ENCODE measurements around the gene HTRA3. TPM values are rescaled to one million over a fixed set of nuclear protein-coding genes. Genes with fewer than 3 reads are reported as not detected.

Gene HTRA3
- total and polyA plus RNA-seq, 7 experiments from 2014 or later, result not detected

- Histone ChIP-seq H3K9me3 (ENCODE audit: control insufficient read depth in 2 of 3, low read length in 3 of 3) (no peaks in the 10 kb centered on the region), H3K36me3 (ENCODE audit: control insufficient read depth in 2 of 3, insufficient read depth in 3 of 3, low read length in 3 of 3) (no peaks in the 10 kb centered on the region), H3K4me3 (ENCODE audit: low read length) (no peak overlapping the region), H3K4me1 (ENCODE audit: control insufficient read depth in 2 of 2, insufficient read depth in 2 of 2, low read length in 2 of 2) (no peaks in the 10 kb centered on the region), H3K27ac (ENCODE audit: low read depth, low read length) (no peak overlapping the region), H3K27me3 (ENCODE audit: control insufficient read depth in 2 of 2, insufficient read depth in 2 of 2, low read length in 2 of 2) (no peaks in the 10 kb centered on the region)
- CTCF ChIA-PET, result no interaction called here
- ATAC-seq (no peak), DNase-seq (peak in 1 of 9 donors; percentile 9)
- H3K36me3 Mint-ChIP-seq, result peaks cover 0 to 4% (median 0%) of the 10 kb centered on the region in 5 donors
- H3K9me3 Mint-ChIP-seq, result peaks cover 0 to 26% (median 11%) of the 10 kb centered on the region in 11 donors
- no peak overlapping the region for H3K4me3 Mint-ChIP-seq
- no peaks in the 10 kb centered on the region for H3K4me1 Mint-ChIP-seq
- POLR2A ChIA-PET, result no interaction called here
- H3K27me3 Mint-ChIP-seq, result peaks cover 2 to 22% (median 8%) of the 10 kb centered on the region in 5 donors
- no peak overlapping the region for H3K27ac Mint-ChIP-seq
- intact Hi-C loops (cut with micrococcal nuclease), result no loop called here
Observed at GRCh38 chr4:8315435-8316250, 46.1 kb downstream of the HTRA3 start.

GRCh38 chr4:8316251-8316771 is 46.8 kb downstream of the HTRA3 start:
- Mint-ChIP-seq H3K27me3 (peaks cover 2 to 15% (median 8%) of the 10 kb centered on the region in 5 donors), H3K27ac (no peak overlapping the region), H3K36me3 (peaks cover 0 to 4% (median 0%) of the 10 kb centered on the region in 5 donors), H3K4me1 (no peaks in the 10 kb centered on the region), H3K4me3 (no peak overlapping the region), H3K9me3 (peaks cover 0 to 26% (median 11%) of the 10 kb centered on the region in 11 donors)
- DNase-seq (peak in 1 of 9 donors; percentile 13), ATAC-seq (no peak)
- no peak overlapping the region for H3K4me3 ChIP-seq (ENCODE audit: low read length)
- H3K36me3 ChIP-seq (ENCODE audit: control insufficient read depth in 2 of 3, insufficient read depth in 3 of 3, low read length in 3 of 3), result no peaks in the 10 kb centered on the region
- no peaks in the 10 kb centered on the region for H3K9me3 ChIP-seq (ENCODE audit: control insufficient read depth in 2 of 3, low read length in 3 of 3)
- no peak overlapping the region for H3K27ac ChIP-seq (ENCODE audit: low read depth, low read length)
- intact Hi-C loops (cut with micrococcal nuclease), result no loop called here
- ChIA-PET POLR2A (no interaction called here), CTCF (no interaction called here)
- H3K4me1 ChIP-seq (ENCODE audit: control insufficient read depth in 2 of 2, insufficient read depth in 2 of 2, low read length in 2 of 2), result no peaks in the 10 kb centered on the region
- H3K27me3 ChIP-seq (ENCODE audit: control insufficient read depth in 2 of 2, insufficient read depth in 2 of 2, low read length in 2 of 2), result no peaks in the 10 kb centered on the region

GRCh38 chr4:8316911-8317351 is 47.4 kb downstream of the HTRA3 start:
- peaks cover 0 to 4% (median 0%) of the 10 kb centered on the region in 5 donors for H3K36me3 Mint-ChIP-seq
- peak in 1 of 9 donors; percentile 12 for DNase-seq
- no peaks in the 10 kb centered on the region for H3K4me1 Mint-ChIP-seq

GRCh38 chr4:8317474-8317873 is 47.9 kb downstream of the HTRA3 start:
- Mint-ChIP-seq H3K27me3 (peaks cover 2 to 11% (median 4%) of the 10 kb centered on the region in 5 donors), H3K27ac (no peak overlapping the region), H3K4me1 (no peaks in the 10 kb centered on the region), H3K4me3 (no peak overlapping the region), H3K36me3 (peaks cover 0 to 4% (median 0%) of the 10 kb centered on the region in 5 donors), H3K9me3 (peaks cover 0 to 19% (median 6%) of the 10 kb centered on the region in 11 donors)
- ChIA-PET POLR2A (no interaction called here), CTCF (no interaction called here)
- H3K9me3 ChIP-seq (ENCODE audit: control insufficient read depth in 2 of 3, low read length in 3 of 3), result no peaks in the 10 kb centered on the region
- intact Hi-C loops (cut with micrococcal nuclease), result no loop called here
- H3K27me3 ChIP-seq (ENCODE audit: control insufficient read depth in 2 of 2, insufficient read depth in 2 of 2, low read length in 2 of 2), result no peaks in the 10 kb centered on the region
- no peak for ATAC-seq
- H3K27ac ChIP-seq (ENCODE audit: low read depth, low read length), result no peak overlapping the region
- H3K36me3 ChIP-seq (ENCODE audit: control insufficient read depth in 2 of 3, insufficient read depth in 3 of 3, low read length in 3 of 3), result no peaks in the 10 kb centered on the region
- no peak overlapping the region for H3K4me3 ChIP-seq (ENCODE audit: low read length)
- H3K4me1 ChIP-seq (ENCODE audit: control insufficient read depth in 2 of 2, insufficient read depth in 2 of 2, low read length in 2 of 2), result no peaks in the 10 kb centered on the region
- no peak for DNase-seq

More at GRCh38 chr4:8316911-8317351, 47.4 kb downstream of the HTRA3 start:
- Mint-ChIP-seq H3K27ac (no peak overlapping the region), H3K4me3 (no peak overlapping the region), H3K9me3 (peaks cover 0 to 24% (median 11%) of the 10 kb centered on the region in 11 donors), H3K27me3 (peaks cover 2 to 11% (median 8%) of the 10 kb centered on the region in 5 donors)
- intact Hi-C loops (cut with micrococcal nuclease), result no loop called here
- Histone ChIP-seq H3K27me3 (ENCODE audit: control insufficient read depth in 2 of 2, insufficient read depth in 2 of 2, low read length in 2 of 2) (no peaks in the 10 kb centered on the region), H3K36me3 (ENCODE audit: control insufficient read depth in 2 of 3, insufficient read depth in 3 of 3, low read length in 3 of 3) (no peaks in the 10 kb centered on the region), H3K4me3 (ENCODE audit: low read length) (no peak overlapping the region), H3K27ac (ENCODE audit: low read depth, low read length) (no peak overlapping the region), H3K9me3 (ENCODE audit: control insufficient read depth in 2 of 3, low read length in 3 of 3) (no peaks in the 10 kb centered on the region), H3K4me1 (ENCODE audit: control insufficient read depth in 2 of 2, insufficient read depth in 2 of 2, low read length in 2 of 2) (no peaks in the 10 kb centered on the region)
- CTCF ChIA-PET, result no interaction called here
- ATAC-seq, result no peak
- POLR2A ChIA-PET, result no interaction called here

- no peaks in the 10 kb centered on the region for H3K9me3 ChIP-seq (ENCODE audit: control insufficient read depth in 2 of 3, low read length in 3 of 3)
- H3K4me3 Mint-ChIP-seq, result no peak overlapping the region
- H3K4me1 Mint-ChIP-seq, result no peaks in the 10 kb centered on the region
- H3K4me3 ChIP-seq (ENCODE audit: low read length), result no peak overlapping the region
- H3K36me3 Mint-ChIP-seq, result peaks cover 0 to 4% (median 0%) of the 10 kb centered on the region in 5 donors
- DNase-seq (peak in 1 of 9 donors; percentile 6), ATAC-seq (no peak)
- ChIA-PET POLR2A (no interaction called here), CTCF (no interaction called here)
- H3K27me3 ChIP-seq (ENCODE audit: control insufficient read depth in 2 of 2, insufficient read depth in 2 of 2, low read length in 2 of 2), result no peaks in the 10 kb centered on the region
- H3K27ac Mint-ChIP-seq, result no peak overlapping the region
- H3K27ac ChIP-seq (ENCODE audit: low read depth, low read length), result no peak overlapping the region
- H3K27me3 Mint-ChIP-seq, result peaks cover 2 to 11% (median 3%) of the 10 kb centered on the region in 5 donors
- no peaks in the 10 kb centered on the region for H3K4me1 ChIP-seq (ENCODE audit: control insufficient read depth in 2 of 2, insufficient read depth in 2 of 2, low read length in 2 of 2)
- H3K9me3 Mint-ChIP-seq, result peaks cover 0 to 9% (median 0%) of the 10 kb centered on the region in 11 donors
- H3K36me3 ChIP-seq (ENCODE audit: control insufficient read depth in 2 of 3, insufficient read depth in 3 of 3, low read length in 3 of 3), result no peaks in the 10 kb centered on the region
- intact Hi-C loops (cut with micrococcal nuclease), result no loop called here
Observed at GRCh38 chr4:8318509-8318908, 49.0 kb downstream of the HTRA3 start.

GRCh38 chr4:8319061-8319460 is 49.5 kb downstream of the HTRA3 start:
- no peak overlapping the region for H3K4me3 ChIP-seq (ENCODE audit: low read length)
- no peaks in the 10 kb centered on the region for H3K4me1 ChIP-seq (ENCODE audit: control insufficient read depth in 2 of 2, insufficient read depth in 2 of 2, low read length in 2 of 2)
- intact Hi-C loops (cut with micrococcal nuclease), result no loop called here
- no peak for DNase-seq
- no peaks in the 10 kb centered on the region for H3K9me3 ChIP-seq (ENCODE audit: control insufficient read depth in 2 of 3, low read length in 3 of 3)
- no peaks in the 10 kb centered on the region for H3K36me3 ChIP-seq (ENCODE audit: control insufficient read depth in 2 of 3, insufficient read depth in 3 of 3, low read length in 3 of 3)
- ChIA-PET POLR2A (no interaction called here), CTCF (no interaction called here)
- no peak for ATAC-seq
- H3K4me1 Mint-ChIP-seq, result no peaks in the 10 kb centered on the region
- peaks cover 0 to 5% (median 0%) of the 10 kb centered on the region in 11 donors for H3K9me3 Mint-ChIP-seq
- no peaks in the 10 kb centered on the region for H3K27me3 ChIP-seq (ENCODE audit: control insufficient read depth in 2 of 2, insufficient read depth in 2 of 2, low read length in 2 of 2)
- H3K4me3 Mint-ChIP-seq, result no peak overlapping the region
- H3K27ac ChIP-seq (ENCODE audit: low read depth, low read length), result no peak overlapping the region
- H3K27ac Mint-ChIP-seq, result no peak overlapping the region
- no peaks in the 10 kb centered on the region for H3K36me3 Mint-ChIP-seq
- H3K27me3 Mint-ChIP-seq, result peaks cover 0 to 11% (median 3%) of the 10 kb centered on the region in 5 donors
